GM19328 (cell line): ENCODE results near the gene PCSK6.

Experiments
- ATAC-seq: cut with Tn5 transposase; IDR thresholded peaks from one replicate; pipeline ENCODE4 v1.9.1; 2021; ENCODE audit warnings: mild to moderate bottlenecking, moderate library complexity; ENCODE audit not compliant: unreplicated experiment

Gene PCSK6

DNA sequence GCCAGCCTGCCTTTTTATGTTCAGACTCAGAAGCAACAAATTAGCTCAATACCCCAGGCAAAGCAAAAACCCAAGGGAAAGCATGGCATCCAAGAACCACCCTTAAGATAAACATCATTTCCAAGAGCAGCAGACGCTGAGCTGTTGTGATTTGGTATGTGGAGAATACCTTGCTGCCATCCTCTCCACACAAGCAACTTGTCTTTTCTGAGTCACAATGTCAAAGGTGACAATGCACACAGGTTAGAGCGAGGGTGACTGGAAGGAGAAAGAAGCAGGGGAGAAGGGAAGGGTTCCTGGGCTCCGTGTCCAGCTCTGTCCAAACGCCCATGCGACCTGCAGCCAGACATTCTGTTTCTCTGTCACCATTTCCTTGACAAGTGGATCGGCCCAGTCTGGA lies 6.0 kb downstream of the PCSK6 start:
- ATAC-seq = no peak

GRCh38 chr15:101482526-101483371 lies 6.8 kb downstream of the PCSK6 start:
- ATAC-seq = no peak

DNA sequence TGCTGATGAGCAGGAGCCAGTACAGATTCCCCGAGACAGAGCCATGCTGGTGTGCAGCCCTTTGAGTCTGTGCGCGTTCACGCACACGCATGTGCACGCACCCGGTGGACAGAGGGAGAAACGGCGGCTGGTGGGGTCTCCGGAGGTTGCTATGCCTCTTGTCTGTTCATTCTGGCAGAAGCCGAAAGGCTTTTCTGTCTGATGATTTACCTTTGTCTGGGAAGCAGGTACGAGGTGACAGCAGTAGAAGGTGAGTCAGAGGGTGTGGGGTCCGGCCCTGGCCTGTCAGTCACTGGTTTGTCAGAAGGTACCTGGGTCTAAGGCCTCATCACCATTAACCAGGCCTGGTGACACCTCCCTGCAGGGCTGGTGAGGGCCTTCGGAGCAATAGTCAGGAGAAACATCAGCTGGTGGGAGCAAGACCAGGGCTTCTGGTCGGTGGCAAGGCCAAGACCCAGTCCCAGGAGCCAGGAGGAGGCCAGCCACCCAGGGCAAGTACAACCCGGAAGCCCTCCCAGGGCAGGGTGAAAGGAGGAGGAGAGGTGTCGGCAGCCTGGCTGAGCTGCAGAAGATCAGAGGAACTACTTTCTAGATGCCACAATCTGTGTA lies 7.5 kb downstream of the PCSK6 start:
- ATAC-seq = no peak

- ATAC-seq = no peak
Measured at GRCh38 chr15:101481381-101481705, 8.2 kb downstream of the PCSK6 start.

GRCh38 chr15:101480613-101481380 lies 8.7 kb downstream of the PCSK6 start:
- no peak for ATAC-seq

GRCh38 chr15:101479851-101480612 lies 9.5 kb downstream of the PCSK6 start:
- ATAC-seq = no peak

GRCh38 chr15:101479342-101479845 lies 10.1 kb downstream of the PCSK6 start:
- ATAC-seq = no peak

DNA sequence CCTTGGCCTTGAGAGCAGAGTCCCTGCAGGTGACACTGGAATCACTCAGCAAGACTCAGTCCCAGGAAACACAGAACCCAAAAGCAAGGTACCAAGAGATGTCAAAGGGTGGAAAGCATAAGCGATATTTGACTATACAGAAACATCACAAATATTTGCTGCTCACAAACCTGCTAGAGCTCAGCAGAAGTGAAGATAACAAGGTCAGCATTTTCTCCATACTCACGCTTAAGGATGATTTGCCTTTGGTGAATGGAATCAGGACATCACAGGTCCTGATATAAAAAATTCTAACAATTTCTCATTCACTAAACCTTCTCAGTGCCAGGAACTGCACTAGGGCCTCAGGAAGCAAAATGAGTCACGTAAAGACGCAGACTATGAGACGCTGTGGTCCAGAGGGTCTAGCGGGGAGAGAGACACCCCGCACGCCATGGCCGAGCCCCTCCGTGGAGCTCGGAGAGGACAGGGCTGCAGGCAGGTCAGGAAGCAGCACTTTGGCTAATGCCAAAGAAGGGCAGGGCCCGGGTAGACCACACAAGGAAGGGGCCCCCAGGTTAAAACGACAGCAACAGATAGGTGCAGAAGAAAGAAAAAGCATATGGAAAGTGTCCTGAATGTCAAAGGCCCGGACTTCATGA lies 10.7 kb downstream of the PCSK6 start:
- no peak for ATAC-seq

- no peak for ATAC-seq
Measured at GRCh38 chr15:101477851-101478362, 11.6 kb downstream of the PCSK6 start.

DNA sequence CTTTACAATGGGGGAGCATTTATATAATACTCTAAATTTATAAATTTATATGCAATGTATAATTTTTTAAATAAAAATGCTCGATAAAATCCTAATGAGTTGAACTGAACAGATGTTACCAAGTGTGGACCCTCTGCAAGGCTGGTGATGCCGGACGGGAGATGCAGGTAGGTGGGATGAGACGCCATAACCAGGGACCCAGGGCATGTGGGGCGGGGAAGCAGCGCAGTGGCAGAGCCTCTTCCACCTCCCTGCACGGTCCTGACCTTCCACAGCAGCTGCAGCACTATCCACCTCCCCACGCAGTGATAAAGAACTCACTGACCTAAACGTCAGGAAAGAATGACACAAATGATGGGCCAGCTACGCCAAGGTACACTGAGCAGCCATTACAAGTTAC lies 12.8 kb downstream of the PCSK6 start:
- no peak for ATAC-seq

DNA sequence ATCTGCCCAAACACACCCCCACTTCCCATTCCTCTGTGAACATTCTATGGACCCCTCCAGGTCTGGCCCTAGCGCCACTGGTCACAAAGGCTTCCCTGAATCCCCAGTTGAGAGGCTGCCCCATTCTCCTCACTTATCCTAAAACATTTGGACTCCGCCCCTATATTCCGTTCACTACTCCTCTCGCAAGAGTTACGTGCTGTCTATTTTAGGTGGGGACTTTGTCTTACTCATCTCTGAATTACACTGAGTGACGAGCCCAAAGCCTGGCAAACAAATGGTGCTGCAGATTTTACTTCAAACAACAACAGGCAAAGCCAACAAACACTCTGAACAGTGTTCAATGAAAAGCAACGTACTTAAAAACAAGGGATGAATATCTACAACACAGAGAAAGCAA lies 14.5 kb downstream of the PCSK6 start:
- ATAC-seq = no peak

DNA sequence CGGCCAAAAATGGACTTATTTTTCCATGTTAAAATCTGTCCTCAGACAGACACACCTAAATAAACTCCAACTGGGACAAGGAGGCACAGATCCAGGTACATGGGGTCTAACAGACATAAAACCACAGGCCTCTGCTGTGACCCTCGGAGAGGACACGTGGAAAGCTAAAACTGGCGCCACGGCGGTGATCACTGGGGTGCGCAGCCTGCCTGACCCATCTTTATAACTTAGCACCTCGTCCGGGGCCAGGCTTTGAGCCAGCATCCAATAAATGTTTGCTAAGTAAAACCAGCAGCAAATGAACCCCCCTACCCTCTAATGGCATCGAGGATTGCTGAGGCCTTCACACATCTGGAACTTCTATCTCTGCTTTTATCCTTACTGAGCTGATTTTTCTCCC lies 15.3 kb downstream of the PCSK6 start:
- ATAC-seq = no peak

DNA sequence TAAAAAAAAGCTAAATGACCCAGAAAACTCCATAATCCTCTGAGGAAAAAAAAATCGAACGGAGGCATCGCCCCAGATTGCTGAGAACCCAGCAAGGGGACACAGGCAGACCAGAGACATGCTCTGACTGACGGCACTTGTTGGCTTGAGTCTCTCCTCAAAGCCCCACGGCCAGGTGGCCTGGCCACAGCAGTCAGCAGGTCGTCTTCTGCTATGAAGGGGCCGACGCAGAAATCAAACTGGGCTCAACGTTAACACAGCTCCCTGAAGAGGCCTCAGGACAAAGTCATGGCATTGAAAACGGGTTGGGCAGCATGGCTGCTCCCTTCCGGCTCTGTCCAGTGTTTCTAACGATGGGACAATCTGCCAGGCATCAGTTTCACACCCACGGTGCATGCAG lies 17.5 kb downstream of the PCSK6 start:
- ATAC-seq = no peak

DNA sequence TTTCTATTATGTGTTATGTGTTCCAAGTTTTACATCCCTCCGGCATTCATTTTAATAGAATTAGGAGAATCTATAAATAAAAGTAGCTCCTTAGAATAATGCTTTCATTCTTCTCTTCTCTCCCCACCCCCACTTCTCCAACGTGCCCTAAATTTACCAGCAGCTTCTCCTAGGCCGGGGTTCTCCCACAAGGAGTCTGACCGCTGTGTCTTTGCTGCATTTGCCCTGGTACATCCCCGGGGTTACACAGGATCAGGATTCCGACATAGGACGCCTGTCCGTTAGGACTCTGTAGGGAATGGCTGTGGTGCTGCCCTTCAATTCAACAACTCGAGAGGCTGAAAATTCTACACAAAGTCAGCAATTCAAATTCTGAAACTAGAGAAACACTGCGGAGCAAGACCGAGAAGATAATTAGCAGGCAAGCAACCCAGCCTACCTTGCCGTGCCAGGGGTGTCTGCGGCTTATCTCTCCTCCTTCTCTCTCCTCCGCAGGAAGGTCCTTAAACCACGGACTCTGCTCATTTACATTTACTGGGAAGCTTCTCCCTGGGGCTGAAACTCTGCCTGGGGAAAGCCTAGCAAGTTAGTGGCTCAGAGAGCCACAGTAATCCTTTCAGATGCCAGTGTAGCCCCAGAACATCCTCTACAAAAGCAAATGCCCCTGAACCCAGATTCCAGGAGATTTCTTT lies 18.8 kb downstream of the PCSK6 start:
- ATAC-seq = no peak

DNA sequence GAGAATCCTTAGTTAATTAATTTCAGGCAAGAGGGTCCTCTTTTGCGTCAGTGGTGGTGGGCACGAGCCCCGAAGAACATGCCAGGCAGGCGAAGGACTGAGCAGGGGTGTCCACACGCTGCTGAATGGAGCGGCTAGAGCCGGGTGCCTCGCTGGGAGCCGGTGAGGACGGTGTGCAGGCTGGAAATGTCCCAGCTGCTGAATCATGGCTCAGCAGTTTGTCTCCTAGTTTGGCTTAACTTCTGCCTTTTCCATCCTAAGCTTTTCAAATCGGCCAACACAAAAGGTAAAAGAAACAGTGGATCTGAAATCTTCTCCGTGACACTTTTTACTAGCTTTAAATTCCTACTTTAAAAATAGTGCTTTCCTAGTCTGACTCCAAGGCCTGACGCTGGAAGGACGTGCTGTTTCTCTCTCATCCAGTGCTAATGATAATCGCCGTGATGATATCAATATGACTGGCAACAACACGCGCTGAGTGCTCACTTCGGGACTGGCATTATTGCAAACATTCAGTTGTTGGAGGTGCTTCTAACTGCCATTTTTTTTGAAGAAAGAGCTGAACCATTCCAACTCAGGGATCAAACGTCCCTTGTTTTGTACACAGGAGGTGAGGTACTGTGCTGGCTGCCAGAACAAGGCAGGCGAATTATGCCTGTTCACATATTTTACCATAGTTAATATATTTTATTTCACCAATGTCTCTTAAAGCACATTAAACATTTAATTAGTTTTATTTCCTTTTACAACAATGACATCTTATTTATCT lies 19.8 kb downstream of the PCSK6 start:
- no peak for ATAC-seq

GRCh38 chr15:101466188-101466587 lies 23.3 kb downstream of the PCSK6 start:
- no peak for ATAC-seq

DNA sequence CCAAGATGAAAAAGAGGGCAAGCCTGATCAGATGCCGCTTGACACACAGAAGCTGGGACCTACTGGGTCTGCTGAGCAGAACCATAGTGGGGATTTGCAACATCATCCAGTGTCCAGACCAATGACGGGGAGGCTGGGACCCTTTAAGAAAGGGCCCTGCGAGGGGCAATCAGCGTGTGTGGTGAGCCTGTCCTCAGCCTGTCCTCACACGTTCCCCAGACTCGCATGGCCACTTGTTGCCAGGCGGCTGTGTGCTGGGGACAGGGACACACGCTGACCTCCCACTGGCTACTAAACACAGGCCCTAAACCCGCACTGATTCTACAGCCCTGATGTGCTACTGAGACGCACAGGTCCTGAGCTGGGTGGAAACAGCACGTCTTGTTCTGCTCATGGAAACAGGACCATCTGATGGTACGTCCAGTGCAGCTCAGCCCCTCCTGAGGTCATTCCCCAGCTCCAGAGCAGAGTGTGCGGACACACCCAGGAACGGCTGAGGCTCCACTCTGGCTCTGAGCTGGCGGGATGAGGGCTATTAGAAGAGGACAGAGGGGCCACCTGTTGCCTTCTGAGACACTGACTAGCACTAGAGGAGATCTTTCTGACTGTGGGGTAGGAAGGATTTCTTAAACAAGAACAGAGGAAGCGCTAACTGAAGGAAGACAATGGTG lies 24.4 kb downstream of the PCSK6 start:
- ATAC-seq = no peak

DNA sequence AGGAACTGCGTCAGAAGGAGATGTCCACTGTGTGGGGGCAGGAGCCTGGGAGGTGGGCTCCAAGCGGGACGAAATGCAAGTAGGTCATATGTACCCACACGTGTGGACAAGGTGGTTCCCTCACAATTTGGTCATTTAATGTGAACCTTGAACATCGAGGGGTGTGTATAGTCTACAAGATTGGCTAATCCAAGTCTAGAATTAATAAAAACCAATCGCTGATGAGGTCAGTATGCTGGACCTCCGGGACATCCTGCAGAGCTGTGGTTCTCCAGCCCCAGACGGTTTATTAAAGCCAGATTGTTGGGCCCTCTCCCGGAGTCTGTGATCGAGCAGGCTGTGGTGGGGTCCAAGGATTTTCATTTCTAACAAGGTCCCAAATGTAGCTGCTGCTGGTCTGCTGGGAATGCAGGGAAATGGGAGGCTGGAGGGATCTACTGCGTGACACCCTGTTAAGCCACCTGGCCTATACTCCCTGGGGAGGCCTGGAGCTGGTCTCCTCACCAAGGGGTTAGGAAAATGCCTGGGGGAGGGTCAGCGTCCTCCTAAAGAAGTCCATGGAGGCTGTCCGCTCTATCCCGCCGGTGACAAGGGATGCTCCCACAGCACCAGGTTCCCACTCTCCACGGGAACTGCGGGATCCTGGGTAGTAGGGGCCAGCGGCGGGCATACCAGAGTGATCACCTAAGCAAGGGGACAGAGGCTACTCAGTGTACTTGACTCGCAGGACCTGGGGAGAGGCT lies 25.1 kb downstream of the PCSK6 start:
- ATAC-seq = no peak
